Measurements from ENCODE around the gene ZFP2. TPM values are rescaled to one million over a fixed set of nuclear protein-coding genes. Genes with fewer than 3 reads are reported as not detected.
A peak's percentile ranks its signal among the peaks of the same experiment; 100 is the strongest.
"Not testable (repeated sequence)": the region's sequence is repeated elsewhere in the genome, so short reads cannot be mapped to it uniquely, and the experiment has no call there.

The ZFP2 gene
- total RNA-seq, 1 donor from 2014 or later: 0.48 TPM

DNA sequence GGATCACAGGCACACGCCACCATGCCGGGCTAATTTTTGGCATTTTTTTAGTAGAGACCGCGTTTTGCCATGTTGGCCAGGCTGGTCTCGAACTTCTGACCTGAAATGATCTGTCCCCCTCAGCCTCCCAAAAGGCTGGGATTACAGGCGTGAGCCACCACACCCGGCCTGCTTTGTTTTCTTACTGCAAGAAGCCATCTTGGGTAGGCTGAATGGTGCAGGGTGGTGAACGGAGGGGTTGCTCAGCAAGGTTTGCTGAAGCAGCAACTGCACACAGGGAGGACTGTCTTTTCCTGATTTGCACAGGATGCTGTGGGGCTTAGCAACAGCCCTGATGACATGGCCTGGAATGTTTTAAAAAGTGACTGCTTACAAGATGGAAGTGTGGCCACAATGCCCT, 25.3 kb upstream of the ZFP2 start:
- no peak for TF ChIP-seq CTCF (IDR thresholded peaks at IDR 0.05; ENCODE audit: insufficient read depth, low read depth, low read length)
- TF ChIP-seq EZH2 (IDR thresholded peaks at IDR 0.05; ENCODE audit: insufficient read depth, low read length): no peak
- H3K4me3 ChIP-seq (ENCODE audit: insufficient read depth, low read depth, low read length): no peak overlapping the region
- H3K27ac ChIP-seq (ENCODE audit: low read depth, low read length): no peak overlapping the region
- H3K4me3 Mint-ChIP-seq (ENCODE audit: unreplicated experiment): no peak overlapping the region
- no peaks in the 10 kb centered on the region for H3K4me1 Mint-ChIP-seq (ENCODE audit: low read depth, unreplicated experiment)
- H3K36me3 Mint-ChIP-seq (ENCODE audit: low read depth, unreplicated experiment): peaks cover 77% of the 10 kb centered on the region
- no peak overlapping the region for H2AFZ ChIP-seq (ENCODE audit: low read depth, low read length)
- no peaks in the 10 kb centered on the region for H4K20me1 ChIP-seq (ENCODE audit: insufficient read depth, low read length)
- H3K27me3 Mint-ChIP-seq (ENCODE audit: low read depth, unreplicated experiment): no peaks in the 10 kb centered on the region
- no peak overlapping the region for H3K9ac ChIP-seq (ENCODE audit: low read length)
- H3K4me1 ChIP-seq (ENCODE audit: insufficient read depth, low read length): no peaks in the 10 kb centered on the region
- FAIRE-seq (no peak), DNase-seq (ENCODE audit: low read depth) (no peak)
- peaks cover 35% of the 10 kb centered on the region for H3K36me3 ChIP-seq (ENCODE audit: insufficient read depth, low read length)
- no peak overlapping the region for H3K4me2 ChIP-seq (ENCODE audit: low read length)
- H3K27ac Mint-ChIP-seq (ENCODE audit: unreplicated experiment): no peak overlapping the region
- H3K79me2 ChIP-seq (ENCODE audit: insufficient read depth, low read length): peaks cover 11% of the 10 kb centered on the region
- no peaks in the 10 kb centered on the region for H3K27me3 ChIP-seq (ENCODE audit: insufficient read depth, low read length)
- peaks cover 12% of the 10 kb centered on the region for H3K9me3 ChIP-seq (ENCODE audit: insufficient read depth, low read depth, low read length)
- H3K9me3 Mint-ChIP-seq (ENCODE audit: unreplicated experiment): peaks cover 36% of the 10 kb centered on the region

DNA sequence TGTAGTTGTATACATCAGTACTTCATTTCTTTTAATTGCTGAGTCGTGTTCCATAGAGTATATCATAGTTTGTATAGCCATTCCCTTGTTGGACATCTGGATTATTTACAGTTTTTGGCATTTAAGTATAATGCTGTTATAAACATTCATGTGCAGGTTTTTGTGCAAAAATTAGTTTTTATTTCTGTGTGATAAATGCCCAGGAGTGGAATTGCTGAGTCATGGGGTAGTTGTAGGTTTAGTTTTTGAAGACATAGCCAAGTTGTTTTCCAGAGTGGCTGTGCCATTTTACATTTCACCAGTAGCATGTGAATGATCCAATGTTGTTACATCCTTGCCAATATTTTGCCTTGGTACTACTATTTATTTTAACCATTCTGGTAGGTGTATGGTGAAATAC, 23.4 kb upstream of the ZFP2 start:
- no peaks in the 10 kb centered on the region for H3K27me3 ChIP-seq (ENCODE audit: insufficient read depth, low read length)
- H3K4me1 ChIP-seq (ENCODE audit: insufficient read depth, low read length): no peaks in the 10 kb centered on the region
- no peaks in the 10 kb centered on the region for H3K4me1 Mint-ChIP-seq (ENCODE audit: low read depth, unreplicated experiment)
- no peak for DNase-seq (ENCODE audit: low read depth)
- H3K36me3 Mint-ChIP-seq (ENCODE audit: low read depth, unreplicated experiment): peaks cover 83% of the 10 kb centered on the region
- no peak overlapping the region for H3K27ac Mint-ChIP-seq (ENCODE audit: unreplicated experiment)
- peaks cover 50% of the 10 kb centered on the region for H3K9me3 Mint-ChIP-seq (ENCODE audit: unreplicated experiment)
- no peak overlapping the region for H2AFZ ChIP-seq (ENCODE audit: low read depth, low read length)
- H3K9me3 ChIP-seq (ENCODE audit: insufficient read depth, low read depth, low read length): peaks cover 23% of the 10 kb centered on the region
- no peak for FAIRE-seq
- H4K20me1 ChIP-seq (ENCODE audit: insufficient read depth, low read length): no peaks in the 10 kb centered on the region
- peaks cover 17% of the 10 kb centered on the region for H3K79me2 ChIP-seq (ENCODE audit: insufficient read depth, low read length)
- no peak overlapping the region for H3K4me3 ChIP-seq (ENCODE audit: insufficient read depth, low read depth, low read length)
- no peak overlapping the region for H3K4me2 ChIP-seq (ENCODE audit: low read length)
- H3K27ac ChIP-seq (ENCODE audit: low read depth, low read length): no peak overlapping the region
- TF ChIP-seq EZH2 (IDR thresholded peaks at IDR 0.05; ENCODE audit: insufficient read depth, low read length): no peak
- TF ChIP-seq CTCF (IDR thresholded peaks at IDR 0.05; ENCODE audit: insufficient read depth, low read depth, low read length): no peak
- H3K4me3 Mint-ChIP-seq (ENCODE audit: unreplicated experiment): no peak overlapping the region
- peaks cover 25% of the 10 kb centered on the region for H3K36me3 ChIP-seq (ENCODE audit: insufficient read depth, low read length)
- H3K9ac ChIP-seq (ENCODE audit: low read length): no peak overlapping the region
- no peaks in the 10 kb centered on the region for H3K27me3 Mint-ChIP-seq (ENCODE audit: low read depth, unreplicated experiment)

DNA sequence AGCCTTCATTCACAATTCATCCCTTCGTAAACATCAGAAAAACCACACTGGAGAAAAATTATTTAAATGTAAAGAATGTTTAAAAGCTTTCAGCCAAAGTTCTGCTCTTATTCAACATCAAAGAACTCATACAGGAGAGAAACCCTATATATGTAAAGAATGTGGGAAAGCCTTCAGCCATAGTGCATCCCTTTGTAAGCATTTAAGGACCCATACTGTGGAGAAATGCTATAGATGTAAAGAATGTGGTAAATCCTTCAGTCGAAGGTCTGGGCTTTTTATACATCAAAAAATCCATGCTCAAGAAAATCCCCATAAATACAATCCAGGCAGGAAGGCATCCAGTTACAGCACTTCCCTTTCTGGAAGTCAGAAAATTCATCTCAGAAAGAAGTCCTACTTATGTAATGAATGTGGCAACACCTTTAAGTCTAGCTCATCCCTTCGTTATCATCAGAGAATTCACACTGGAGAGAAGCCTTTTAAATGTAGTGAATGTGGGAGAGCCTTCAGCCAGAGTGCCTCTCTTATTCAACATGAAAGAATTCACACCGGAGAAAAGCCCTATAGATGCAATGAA, 12.5 kb upstream of the ZFP2 start:
- peak; percentile 67 for FAIRE-seq
- not testable (repeated sequence) for H3K27me3 Mint-ChIP-seq (ENCODE audit: low read depth, unreplicated experiment); H3K4me1 Mint-ChIP-seq (ENCODE audit: low read depth, unreplicated experiment); H3K27me3 ChIP-seq (ENCODE audit: insufficient read depth, low read length); H3K4me1 ChIP-seq (ENCODE audit: insufficient read depth, low read length); H2AFZ ChIP-seq (ENCODE audit: low read depth, low read length); H4K20me1 ChIP-seq (ENCODE audit: insufficient read depth, low read length); H3K9ac ChIP-seq (ENCODE audit: low read length); H3K4me3 Mint-ChIP-seq (ENCODE audit: unreplicated experiment); H3K27ac ChIP-seq (ENCODE audit: low read depth, low read length); H3K4me2 ChIP-seq (ENCODE audit: low read length); H3K27ac Mint-ChIP-seq (ENCODE audit: unreplicated experiment); DNase-seq (ENCODE audit: low read depth); H3K79me2 ChIP-seq (ENCODE audit: insufficient read depth, low read length)
- H3K9me3 Mint-ChIP-seq (ENCODE audit: unreplicated experiment): peaks cover 67% of the 10 kb centered on the region
- Histone ChIP-seq H3K36me3 (ENCODE audit: insufficient read depth, low read length) (peaks cover 21% of the 10 kb centered on the region), H3K9me3 (ENCODE audit: insufficient read depth, low read depth, low read length) (peaks cover 45% of the 10 kb centered on the region), H3K4me3 (ENCODE audit: insufficient read depth, low read depth, low read length) (peak overlapping the region; percentile 17)
- H3K36me3 Mint-ChIP-seq (ENCODE audit: low read depth, unreplicated experiment): peaks cover 78% of the 10 kb centered on the region
